H7 (cell line): ENCODE results near the gene ANGPTL8. TPM values are rescaled to one million over a fixed set of nuclear protein-coding genes. Genes with fewer than 3 reads are reported as not detected.
A peak's percentile ranks its signal among the peaks of the same experiment; 100 is the strongest.

Experiments used
- DNase-seq: peaks from one replicate; pipeline ENCODE4 v3.0.0; 2012
- H3K27me3 ChIP-seq: 2 replicates; pipeline ENCODE4 v1.6.0; 2011; ENCODE audit warnings: mild to moderate bottlenecking, low read length; ENCODE audit not compliant: control insufficient read depth, insufficient read depth
- H3K36me3 ChIP-seq: replicated peaks from 2 replicates; pipeline ENCODE4 v1.5.1; 2011; ENCODE audit warnings: low read length; ENCODE audit not compliant: control insufficient read depth, insufficient read depth
- H3K4me3 ChIP-seq: 2 replicates; pipeline ENCODE4 v1.5.1; 2011; ENCODE audit warnings: low read depth, mild to moderate bottlenecking, control low read depth, low read length, moderate library complexity; ENCODE audit not compliant: insufficient read depth
- total RNA-seq: library from RNA; depleted of rRNA; stranded (reverse); fragments of >200 nt; shearing (Covaris generic); gene quantifications from 2 replicates; pipeline ENCODE4 v1.2.3, GENCODE V29; 2014

The ANGPTL8 gene
- total RNA-seq, 1 experiment from 2014 or later = not detected

GRCh38 chr19:11221082-11221598, 18.3 kb upstream of the ANGPTL8 start:
- DNase-seq = no peak
- no peak overlapping the region for H3K4me3 ChIP-seq
- peaks cover 26% of the 10 kb centered on the region for H3K36me3 ChIP-seq
- no peaks in the 10 kb centered on the region for H3K27me3 ChIP-seq

GRCh38 chr19:11223200-11223599, 16.2 kb upstream of the ANGPTL8 start:
- Histone ChIP-seq H3K27me3 (no peaks in the 10 kb centered on the region), H3K36me3 (peaks cover 28% of the 10 kb centered on the region), H3K4me3 (no peak overlapping the region)
- no peak for DNase-seq

GRCh38 chr19:11224429-11224828, 15.0 kb upstream of the ANGPTL8 start:
- Histone ChIP-seq H3K27me3 (no peaks in the 10 kb centered on the region), H3K4me3 (no peak overlapping the region)

GRCh38 chr19:11225172-11225571, 14.2 kb upstream of the ANGPTL8 start:
- DNase-seq = no peak
- H3K4me3 ChIP-seq = no peak overlapping the region
- H3K36me3 ChIP-seq = peaks cover 28% of the 10 kb centered on the region
- H3K27me3 ChIP-seq = no peaks in the 10 kb centered on the region

More at GRCh38 chr19:11224429-11224828, 15.0 kb upstream of the ANGPTL8 start:
- DNase-seq = no peak
- H3K36me3 ChIP-seq = peaks cover 28% of the 10 kb centered on the region

- no peaks in the 10 kb centered on the region for H3K27me3 ChIP-seq
- no peak overlapping the region for H3K4me3 ChIP-seq
- no peak for DNase-seq
- H3K36me3 ChIP-seq = peaks cover 28% of the 10 kb centered on the region
These were observed 13.6 kb upstream of the ANGPTL8 start for GRCh38 chr19:11225815-11226214.

- H3K27me3 ChIP-seq = no peaks in the 10 kb centered on the region
- peaks cover 22% of the 10 kb centered on the region for H3K36me3 ChIP-seq
- no peak overlapping the region for H3K4me3 ChIP-seq
- no peak for DNase-seq
These were observed 12.7 kb upstream of the ANGPTL8 start for GRCh38 chr19:11226716-11227166.

GRCh38 chr19:11227195-11227886, 12.1 kb upstream of the ANGPTL8 start:
- Histone ChIP-seq H3K4me3 (no peak overlapping the region), H3K27me3 (no peaks in the 10 kb centered on the region), H3K36me3 (peaks cover 16% of the 10 kb centered on the region)
- DNase-seq = peak; percentile 97

- DNase-seq = no peak
- peaks cover 12% of the 10 kb centered on the region for H3K36me3 ChIP-seq
- no peak overlapping the region for H3K4me3 ChIP-seq
- H3K27me3 ChIP-seq = no peaks in the 10 kb centered on the region
These were observed 8.6 kb upstream of the ANGPTL8 start for GRCh38 chr19:11230621-11231386.

GRCh38 chr19:11232555-11232954, 6.9 kb upstream of the ANGPTL8 start:
- Histone ChIP-seq H3K27me3 (no peaks in the 10 kb centered on the region), H3K36me3 (peaks cover 5% of the 10 kb centered on the region)
- no peak for DNase-seq

GRCh38 chr19:11233073-11233472, 6.3 kb upstream of the ANGPTL8 start:
- H3K27me3 ChIP-seq = no peaks in the 10 kb centered on the region
- H3K4me3 ChIP-seq = no peak overlapping the region
- DNase-seq = no peak
- H3K36me3 ChIP-seq = peaks cover 7% of the 10 kb centered on the region

More at GRCh38 chr19:11232555-11232954, 6.9 kb upstream of the ANGPTL8 start:
- H3K4me3 ChIP-seq = no peak overlapping the region

GRCh38 chr19:11234486-11235075, 4.8 kb upstream of the ANGPTL8 start:
- no peaks in the 10 kb centered on the region for H3K27me3 ChIP-seq
- no peak for DNase-seq
- peaks cover 10% of the 10 kb centered on the region for H3K36me3 ChIP-seq
- H3K4me3 ChIP-seq = no peak overlapping the region

GRCh38 chr19:11236324-11237301, 2.8 kb upstream of the ANGPTL8 start:
- Histone ChIP-seq H3K36me3 (peaks cover 13% of the 10 kb centered on the region), H3K4me3 (no peak overlapping the region), H3K27me3 (no peaks in the 10 kb centered on the region)
- no peak for DNase-seq

GRCh38 chr19:11237321-11237720, 2.1 kb upstream of the ANGPTL8 start:
- H3K4me3 ChIP-seq = no peak overlapping the region
- no peak for DNase-seq
- peaks cover 16% of the 10 kb centered on the region for H3K36me3 ChIP-seq
- no peaks in the 10 kb centered on the region for H3K27me3 ChIP-seq

GRCh38 chr19:11238041-11238440, 1.4 kb upstream of the ANGPTL8 start:
- Histone ChIP-seq H3K4me3 (no peak overlapping the region), H3K36me3 (peaks cover 11% of the 10 kb centered on the region), H3K27me3 (no peaks in the 10 kb centered on the region)
- no peak for DNase-seq
